Posterior cingulate gyrus (tissue), 11 donors: ENCODE measurements around the gene AP3M1.

Experiments
- DNase-seq, 10 donors: peaks; one replicate each; pipeline versions ENCODE4 v3.0.0 to v3.0.0-alpha.2; 2020 to 2021; ENCODE audit warnings: mixed read lengths in 3 of 10
- intact Hi-C: fragments of 100-400 bp; cut with DNase I; formaldehyde crosslinking; loops from one replicate; pipeline ENCODE4 v1.15.1; 2023

The AP3M1 gene

DNA sequence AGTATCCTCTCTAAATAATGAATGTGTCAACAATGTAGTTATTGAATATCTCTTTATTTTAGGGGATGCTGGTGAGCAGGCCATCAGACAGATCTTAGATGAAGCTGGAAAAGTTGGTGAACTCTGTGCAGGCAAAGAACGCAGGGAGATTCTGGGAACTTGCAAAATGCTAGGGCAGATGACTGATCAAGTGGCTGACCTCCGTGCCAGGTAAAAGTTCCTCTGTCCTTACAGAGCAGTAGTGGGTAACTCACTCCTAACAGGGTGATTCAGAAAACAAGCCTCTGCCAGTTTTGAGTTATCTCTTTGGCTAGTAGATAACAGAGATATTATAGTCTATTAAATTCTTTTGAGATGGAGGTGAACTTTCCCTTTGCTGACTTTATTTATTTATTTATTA is 67.3 kb downstream of the AP3M1 start:
- intact Hi-C loops, result no loop called here

DNA sequence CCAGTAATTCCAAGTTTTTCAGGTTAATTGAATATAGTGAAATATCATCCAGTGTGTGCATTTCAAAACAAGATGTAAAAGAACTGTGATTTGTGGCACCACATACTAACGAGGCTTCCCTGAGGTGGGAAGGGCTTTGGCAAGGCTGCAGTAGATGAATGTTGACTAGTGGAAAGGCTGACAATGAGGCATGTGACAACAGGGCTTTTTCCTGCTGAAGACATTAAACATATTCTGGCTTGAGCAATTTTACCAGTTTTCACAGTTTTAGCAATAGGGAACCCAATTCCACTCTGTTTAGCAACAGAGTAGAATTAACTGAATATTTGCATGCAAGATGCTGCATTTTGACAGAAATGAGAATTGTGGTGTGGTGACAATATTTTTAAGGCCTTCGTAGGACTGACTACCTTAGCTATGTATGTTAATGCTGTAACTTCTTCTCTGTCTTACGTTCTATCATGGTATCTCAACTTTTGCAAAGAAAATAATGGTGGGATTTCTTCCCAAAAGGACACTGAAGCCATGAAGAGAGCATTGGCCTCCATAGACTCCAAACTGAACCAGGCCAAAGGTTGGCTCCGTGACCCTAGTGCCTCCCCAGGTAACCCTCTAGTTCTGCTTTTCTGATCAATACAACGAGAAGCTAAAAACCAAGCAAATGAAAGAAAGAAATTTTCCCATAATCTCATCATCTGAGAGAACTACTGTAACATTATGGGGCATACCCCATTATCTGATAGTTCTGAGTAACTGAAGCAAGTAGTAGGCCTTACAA is 68.5 kb downstream of the AP3M1 start:
- intact Hi-C loops, result loop anchor here (1.0 kb wide), 1 partner anchor 196 kb away; no protein-coding TSS in a partner anchor
- no peak for DNase-seq

More for the DNA sequence above, 67.3 kb downstream of the AP3M1 start:
- DNase-seq, result no peak

DNA sequence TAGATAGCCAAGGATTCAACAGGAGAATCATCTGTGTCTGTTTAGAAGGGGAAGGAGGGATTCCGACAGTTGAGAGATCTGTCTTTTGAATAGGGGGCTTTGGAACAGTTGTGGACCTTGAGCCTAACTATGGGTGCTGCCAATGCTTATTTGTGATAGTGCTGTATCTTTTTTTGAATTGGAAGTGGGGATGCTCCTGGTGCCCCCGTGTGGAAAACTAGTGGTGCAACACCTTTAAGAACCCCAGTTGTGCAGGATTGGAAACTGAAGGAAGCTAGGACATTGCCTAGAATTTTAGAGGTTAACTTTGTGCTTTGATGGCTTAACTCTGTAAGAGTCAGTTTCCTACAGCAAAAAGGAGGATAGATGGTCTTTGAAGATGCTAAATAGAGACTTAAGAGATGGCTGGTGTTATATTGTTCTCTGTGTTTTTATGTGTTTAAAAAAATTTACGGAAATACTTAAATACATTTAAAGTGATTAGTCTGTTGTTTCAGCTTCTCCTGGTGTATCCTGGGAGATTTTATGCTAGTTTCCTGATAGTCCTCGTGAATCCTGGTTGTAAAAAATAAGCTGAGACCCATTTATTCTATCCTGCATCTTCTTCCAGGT is 69.3 kb downstream of the AP3M1 start:
- DNase-seq, result peak in 6 of 10 donors; percentile 23 to 91 (median 47)
- intact Hi-C loops, result loop anchor here (1.0 kb wide), 1 partner anchor 195 kb away; no protein-coding TSS in a partner anchor

DNA sequence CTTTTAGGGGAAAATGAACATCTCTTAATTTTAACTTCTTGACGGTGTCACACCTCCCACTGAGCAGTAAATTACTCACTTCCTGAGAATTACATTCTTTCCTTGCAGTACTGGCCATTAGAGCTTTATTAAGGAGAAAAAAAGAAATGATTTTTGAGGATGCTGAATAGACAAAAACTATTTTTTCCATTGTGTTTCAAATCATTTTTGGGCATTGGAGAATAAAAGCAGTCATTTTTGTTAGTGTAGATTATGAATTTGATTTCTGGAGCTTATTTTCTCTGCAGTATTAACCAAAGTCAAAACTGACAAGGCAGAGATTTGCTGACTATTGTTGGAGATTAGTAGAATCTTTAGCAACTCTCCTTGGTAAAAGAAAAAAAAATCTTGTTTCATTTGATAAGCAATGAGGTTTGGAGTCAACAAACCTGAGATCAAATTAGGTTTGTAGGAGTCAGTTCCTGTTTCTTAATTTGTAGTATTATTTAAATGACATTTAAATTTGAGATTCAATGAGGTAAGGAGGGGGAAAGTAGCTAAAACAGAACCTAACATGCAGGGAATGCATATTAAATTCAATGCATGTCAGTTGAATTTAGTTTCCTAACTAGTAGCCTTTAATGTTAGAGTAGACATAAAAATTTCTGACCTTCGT is 70.6 kb downstream of the AP3M1 start:
- intact Hi-C loops, result loop anchor here (5.0 kb wide), 1 partner anchor 83 kb away; the partner anchor contains the start of gene VCL
- DNase-seq, result no peak

DNA sequence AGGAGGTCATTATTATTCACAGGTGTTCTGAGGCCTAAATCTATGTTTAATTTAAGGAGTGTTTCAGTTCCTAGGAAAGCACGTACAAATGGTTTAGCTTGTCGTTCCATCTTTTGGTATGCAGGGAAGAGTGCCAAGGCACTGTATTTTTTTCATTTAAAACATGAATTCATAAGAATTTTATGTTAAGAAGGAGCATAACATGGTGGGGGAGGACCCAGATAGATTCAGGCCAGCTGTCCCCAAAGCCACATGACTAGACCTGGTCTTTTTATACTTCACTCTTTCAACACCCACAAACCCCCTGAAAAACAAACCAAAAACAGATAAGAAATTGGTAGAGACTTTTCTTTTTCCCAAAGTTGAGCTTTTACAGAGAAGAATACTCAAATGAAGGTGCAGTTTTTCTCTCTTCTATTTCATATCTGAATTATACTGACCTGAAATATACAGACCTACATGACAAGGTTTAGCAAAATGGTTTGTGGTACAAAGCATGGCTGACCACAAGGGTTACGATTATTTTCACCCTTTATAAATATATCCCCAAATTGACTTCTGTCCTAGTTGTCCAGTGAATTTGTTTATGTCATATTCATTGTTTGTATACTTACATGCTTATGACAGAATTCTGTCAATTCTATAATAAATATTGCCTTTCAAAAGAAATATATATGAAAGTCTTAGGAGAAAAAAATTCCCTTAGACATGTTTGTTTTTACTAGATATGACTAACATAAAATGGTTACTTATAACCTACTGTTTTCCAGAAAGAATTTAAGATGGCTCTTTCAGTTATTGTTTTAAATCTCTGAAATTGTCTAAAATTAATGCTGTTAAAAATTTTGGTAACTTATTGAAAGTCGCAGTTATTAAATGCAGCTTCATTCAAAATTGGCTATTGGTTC is 71.3 kb downstream of the AP3M1 start:
- no peak for DNase-seq
- intact Hi-C loops, result loop anchor here (5.0 kb wide), 1 partner anchor 82 kb away; the partner anchor contains the start of gene VCL

DNA sequence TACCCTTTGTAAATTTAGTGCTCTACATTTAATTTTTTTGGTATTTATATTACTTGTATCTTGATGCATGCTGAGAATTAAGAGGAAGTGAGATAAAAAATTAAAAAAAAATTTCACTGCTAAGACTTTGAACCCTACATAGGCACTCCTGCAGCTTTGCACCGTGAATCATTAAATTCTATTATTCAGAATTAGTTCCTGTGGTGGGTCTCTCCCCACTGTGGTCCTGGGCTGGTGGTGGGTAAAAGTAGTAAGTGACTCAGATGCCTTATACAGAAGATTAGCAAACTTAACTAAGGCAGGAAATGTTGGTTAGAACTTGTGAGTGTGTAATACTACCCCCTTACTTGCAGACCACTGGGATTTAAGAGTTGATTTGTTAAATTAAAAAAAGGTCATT is 72.6 kb downstream of the AP3M1 start:
- intact Hi-C loops, result loop anchor here (5.0 kb wide), 1 partner anchor 81 kb away; the partner anchor contains the start of gene VCL
- no peak for DNase-seq

DNA sequence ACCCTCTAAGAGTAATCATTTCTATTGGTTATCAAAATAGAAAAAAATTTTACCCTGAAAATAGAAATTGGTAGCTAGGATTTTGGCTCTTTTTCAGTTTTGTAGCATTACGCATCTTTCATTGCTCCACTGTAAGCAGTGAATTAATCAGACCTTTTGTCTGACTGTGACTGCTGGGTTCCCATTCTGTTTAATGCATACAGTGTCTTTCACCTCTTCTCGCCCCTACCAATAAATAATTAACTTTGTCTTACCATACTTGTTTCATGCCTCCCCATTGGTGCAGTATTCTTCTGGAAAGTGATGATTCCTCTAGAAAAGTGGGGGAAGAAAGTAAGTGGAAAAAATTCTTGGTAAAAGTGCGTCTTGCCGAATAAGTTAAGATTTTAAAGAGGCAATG is 73.2 kb downstream of the AP3M1 start:
- DNase-seq, result no peak
- intact Hi-C loops, result loop anchor here (5.0 kb wide), 1 partner anchor 80 kb away; the partner anchor contains the start of gene VCL

DNA sequence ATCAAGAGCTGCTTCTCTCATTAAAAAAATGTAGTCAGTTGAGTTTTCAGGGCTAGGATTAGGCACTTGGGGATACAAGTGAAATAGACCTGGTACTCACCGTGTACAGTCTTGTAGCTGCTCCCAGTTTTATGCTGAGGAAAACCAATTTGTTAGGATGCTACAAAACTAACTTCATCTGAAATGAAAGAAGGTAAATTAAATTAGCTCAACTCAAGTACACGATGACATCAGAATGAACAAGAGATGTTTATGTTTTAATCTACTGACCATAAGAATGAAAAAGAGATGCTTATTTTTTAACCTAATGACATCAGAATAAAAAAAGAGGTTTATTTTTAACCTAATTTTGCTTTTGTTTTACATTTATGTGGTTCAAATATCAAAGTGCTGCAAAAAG is 73.7 kb downstream of the AP3M1 start:
- no peak for DNase-seq
- intact Hi-C loops, result loop anchor here (5.0 kb wide), 1 partner anchor 80 kb away; the partner anchor contains the start of gene VCL

DNA sequence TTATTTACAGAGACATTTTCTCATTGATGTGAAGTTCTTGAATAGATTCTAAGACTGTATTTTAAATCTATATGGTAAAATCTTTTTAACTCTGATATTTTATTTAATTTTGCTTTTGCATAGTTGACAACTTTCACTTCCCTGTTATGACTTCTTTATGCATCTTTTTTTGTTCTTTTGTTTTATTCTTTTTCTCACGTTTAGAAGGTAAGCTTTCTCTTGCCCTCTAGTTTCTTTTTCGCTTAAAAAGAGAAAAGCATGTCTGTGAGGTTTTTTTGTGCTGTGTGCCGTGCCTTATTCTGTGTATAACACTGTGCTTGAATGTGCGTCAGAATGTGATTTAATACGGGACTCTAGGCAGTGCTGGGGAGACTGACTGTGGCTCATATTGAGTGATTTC is 74.7 kb downstream of the AP3M1 start:
- intact Hi-C loops, result loop anchor here (5.0 kb wide), 1 partner anchor 79 kb away; the partner anchor contains the start of gene VCL
- DNase-seq, result no peak

DNA sequence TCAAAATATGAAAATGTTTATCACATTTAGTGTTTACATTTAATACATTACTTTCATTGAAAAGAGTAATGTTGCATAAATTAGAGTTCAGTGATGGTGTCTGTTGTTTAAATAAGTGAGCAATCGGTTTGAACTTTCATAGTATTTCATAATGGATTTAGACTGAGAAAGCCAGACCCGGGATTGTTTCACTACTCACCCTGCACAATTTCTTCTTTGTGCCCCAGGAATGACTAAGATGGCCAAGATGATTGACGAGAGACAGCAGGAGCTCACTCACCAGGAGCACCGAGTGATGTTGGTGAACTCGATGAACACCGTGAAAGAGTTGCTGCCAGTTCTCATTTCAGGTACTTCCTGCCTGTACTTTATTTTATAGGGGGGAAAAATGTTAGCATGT is 78.1 kb downstream of the AP3M1 start:
- no peak for DNase-seq
- intact Hi-C loops, result no loop called here

DNA sequence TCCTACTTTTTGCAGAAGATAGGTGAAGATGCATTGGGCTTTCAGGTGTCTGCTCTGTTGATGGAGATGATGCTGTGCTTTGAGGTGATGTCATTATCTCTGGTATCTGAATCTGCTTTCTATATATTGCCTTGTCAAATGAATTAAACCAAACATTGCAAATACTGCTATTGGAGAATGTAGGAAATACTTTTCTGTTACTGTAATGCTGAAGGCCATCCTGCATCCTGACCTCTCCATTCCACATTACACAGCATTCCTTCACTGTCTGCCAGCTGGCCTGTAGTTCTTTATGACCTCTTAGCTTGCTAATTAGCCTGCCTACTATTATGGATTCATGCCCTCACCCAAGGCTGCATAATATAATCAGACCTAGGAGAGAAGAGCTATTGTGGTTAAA is 79.5 kb downstream of the AP3M1 start:
- DNase-seq, result no peak
- intact Hi-C loops, result no loop called here
